ENCODE measurements around the gene IRX5.
A peak's percentile ranks its signal among the peaks of the same experiment; 100 is the strongest.

IRX5 gene

DNA sequence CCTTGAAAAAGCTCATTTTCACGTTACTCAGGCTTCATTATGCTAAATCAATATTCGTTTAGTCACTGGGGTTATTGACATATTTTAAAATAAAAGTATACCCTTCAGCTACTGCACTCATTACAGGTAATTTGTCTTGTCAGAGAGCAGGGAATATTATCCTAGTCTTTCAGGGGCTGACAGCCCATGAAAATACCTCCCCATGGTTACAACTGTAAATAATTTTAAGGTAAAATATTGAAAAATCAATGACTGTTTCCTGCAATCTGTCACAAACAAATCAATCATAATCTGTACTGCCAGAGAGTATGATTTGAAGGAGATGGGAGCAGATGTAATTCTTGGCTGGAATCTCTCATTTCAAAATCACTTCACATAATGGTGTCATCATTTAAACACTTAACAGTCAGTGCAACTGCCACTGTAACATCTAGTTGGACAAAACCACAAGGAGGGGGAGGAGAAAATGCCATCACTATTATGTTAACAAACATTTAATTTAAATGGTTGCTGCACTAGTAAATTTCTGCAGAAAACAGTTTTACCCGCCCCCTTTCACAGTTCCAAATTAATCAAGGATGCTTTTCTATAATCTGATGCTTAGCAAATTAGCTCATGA lies 9.3 kb upstream of the IRX5 start:
- Histone ChIP-seq H3K9ac (ENCODE audit: low read depth, low read length) (no peak overlapping the region), H3K4me2 (ENCODE audit: low read length) (no peak overlapping the region), H3K9me3 (replicated peaks; ENCODE audit: low read length) (no peaks in the 10 kb centered on the region), H3K4me3 (ENCODE audit: low read length) (no peak overlapping the region), H3K36me3 (ENCODE audit: insufficient read depth, low read length) (peaks cover 9% of the 10 kb centered on the region), H3K4me1 (ENCODE audit: control insufficient read depth, insufficient read depth, low read length) (peaks cover 33% of the 10 kb centered on the region), H3K27me3 (ENCODE audit: control insufficient read depth, insufficient read depth, low read length) (no peaks in the 10 kb centered on the region)

DNA sequence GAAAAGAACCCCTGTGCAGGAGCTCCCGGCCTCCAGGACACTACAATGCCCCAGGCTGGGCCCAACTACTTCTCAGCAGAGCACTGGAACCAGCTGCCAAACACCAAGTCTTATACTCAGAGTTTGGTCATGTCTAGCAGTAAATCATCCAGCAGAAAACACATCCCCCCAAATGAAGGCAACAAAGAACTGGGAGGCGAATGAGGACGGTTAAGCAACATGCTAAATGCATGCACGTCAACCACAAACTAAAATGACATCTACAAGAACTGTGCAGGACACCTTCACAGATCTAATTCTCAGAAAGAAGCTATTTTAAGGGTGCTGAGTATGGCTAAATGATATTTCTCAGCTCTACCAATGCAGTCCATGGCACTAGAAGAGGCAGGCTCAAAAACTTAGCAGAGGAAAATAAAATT lies 7.6 kb upstream of the IRX5 start:
- Histone ChIP-seq H3K27me3 (ENCODE audit: control insufficient read depth, insufficient read depth, low read length) (no peaks in the 10 kb centered on the region), H3K9me3 (replicated peaks; ENCODE audit: low read length) (no peaks in the 10 kb centered on the region), H3K4me1 (ENCODE audit: control insufficient read depth, insufficient read depth, low read length) (peaks cover 36% of the 10 kb centered on the region)

DNA sequence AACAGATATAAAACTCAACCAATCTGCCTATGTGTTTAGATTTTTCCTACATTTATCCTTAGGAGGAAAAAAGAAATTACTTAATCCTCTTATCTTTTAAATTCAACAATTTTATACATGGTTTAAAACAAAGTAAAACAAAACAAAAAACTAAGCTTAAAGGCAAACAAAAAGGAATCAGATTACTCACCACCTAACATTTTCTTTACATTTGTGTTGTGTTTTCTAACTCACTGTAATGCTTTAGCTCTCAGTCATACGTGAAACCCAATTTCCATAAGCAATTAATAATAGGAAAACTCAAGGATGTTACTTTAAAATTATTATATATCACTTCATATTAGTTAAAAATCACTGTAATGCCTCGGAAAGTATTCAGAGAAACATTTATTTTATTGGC lies 6.7 kb upstream of the IRX5 start:
- H3K36me3 ChIP-seq (ENCODE audit: insufficient read depth, low read length) = peaks cover 1% of the 10 kb centered on the region
- H3K4me3 ChIP-seq (ENCODE audit: low read length) = no peak overlapping the region
- H3K9me3 ChIP-seq (replicated peaks; ENCODE audit: low read length) = no peaks in the 10 kb centered on the region
- H3K4me1 ChIP-seq (ENCODE audit: control insufficient read depth, insufficient read depth, low read length) = peaks cover 28% of the 10 kb centered on the region
- no peak overlapping the region for H3K9ac ChIP-seq (ENCODE audit: low read depth, low read length)
- H3K4me2 ChIP-seq (ENCODE audit: low read length) = no peak overlapping the region
- no peaks in the 10 kb centered on the region for H3K27me3 ChIP-seq (ENCODE audit: control insufficient read depth, insufficient read depth, low read length)

More for the DNA sequence above, 7.6 kb upstream of the IRX5 start:
- H3K4me3 ChIP-seq (ENCODE audit: low read length) = no peak overlapping the region
- H3K9ac ChIP-seq (ENCODE audit: low read depth, low read length) = no peak overlapping the region
- no peak overlapping the region for H3K4me2 ChIP-seq (ENCODE audit: low read length)
- H3K36me3 ChIP-seq (ENCODE audit: insufficient read depth, low read length) = peaks cover 5% of the 10 kb centered on the region

DNA sequence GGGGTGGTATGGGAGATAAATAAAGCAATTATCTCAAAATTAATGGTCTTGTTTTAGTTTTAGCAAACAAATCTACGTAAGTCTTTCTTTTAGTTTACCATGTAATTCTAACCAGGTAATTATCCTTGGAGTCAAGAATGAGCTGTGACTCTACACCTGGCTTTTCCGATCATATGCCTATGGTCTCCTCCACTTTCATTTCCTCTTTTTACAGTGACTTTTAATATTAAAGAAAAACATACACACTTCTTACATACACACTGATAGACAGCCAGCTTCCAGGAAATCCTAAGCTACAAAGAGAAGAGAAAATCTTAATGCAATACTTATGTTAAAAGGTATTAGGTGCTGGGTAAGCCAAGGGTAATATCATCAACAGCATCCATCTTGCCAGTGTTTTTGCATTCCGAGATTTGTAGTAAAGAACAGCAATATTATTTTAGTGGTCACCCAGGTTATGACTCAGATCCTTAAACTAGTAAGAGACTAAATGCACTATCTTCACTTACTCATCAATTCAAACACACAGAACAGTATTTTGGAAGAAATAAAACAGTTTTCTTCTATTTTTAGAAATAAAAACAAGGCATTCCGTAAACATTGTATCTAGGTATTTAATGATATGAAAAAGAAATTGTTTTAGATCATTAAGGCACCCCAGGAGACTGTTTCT lies 4.4 kb upstream of the IRX5 start:
- peaks cover 23% of the 10 kb centered on the region for H3K4me1 ChIP-seq (ENCODE audit: control insufficient read depth, insufficient read depth, low read length)
- no peaks in the 10 kb centered on the region for H3K36me3 ChIP-seq (ENCODE audit: insufficient read depth, low read length)
- H3K27me3 ChIP-seq (ENCODE audit: control insufficient read depth, insufficient read depth, low read length) = no peaks in the 10 kb centered on the region
- peak overlapping the region; percentile 85 for H3K4me3 ChIP-seq (ENCODE audit: low read length)
- no peaks in the 10 kb centered on the region for H3K9me3 ChIP-seq (replicated peaks; ENCODE audit: low read length)
- peak overlapping the region; percentile 92 for H3K9ac ChIP-seq (ENCODE audit: low read depth, low read length)
- peak overlapping the region; percentile 90 for H3K4me2 ChIP-seq (ENCODE audit: low read length)

DNA sequence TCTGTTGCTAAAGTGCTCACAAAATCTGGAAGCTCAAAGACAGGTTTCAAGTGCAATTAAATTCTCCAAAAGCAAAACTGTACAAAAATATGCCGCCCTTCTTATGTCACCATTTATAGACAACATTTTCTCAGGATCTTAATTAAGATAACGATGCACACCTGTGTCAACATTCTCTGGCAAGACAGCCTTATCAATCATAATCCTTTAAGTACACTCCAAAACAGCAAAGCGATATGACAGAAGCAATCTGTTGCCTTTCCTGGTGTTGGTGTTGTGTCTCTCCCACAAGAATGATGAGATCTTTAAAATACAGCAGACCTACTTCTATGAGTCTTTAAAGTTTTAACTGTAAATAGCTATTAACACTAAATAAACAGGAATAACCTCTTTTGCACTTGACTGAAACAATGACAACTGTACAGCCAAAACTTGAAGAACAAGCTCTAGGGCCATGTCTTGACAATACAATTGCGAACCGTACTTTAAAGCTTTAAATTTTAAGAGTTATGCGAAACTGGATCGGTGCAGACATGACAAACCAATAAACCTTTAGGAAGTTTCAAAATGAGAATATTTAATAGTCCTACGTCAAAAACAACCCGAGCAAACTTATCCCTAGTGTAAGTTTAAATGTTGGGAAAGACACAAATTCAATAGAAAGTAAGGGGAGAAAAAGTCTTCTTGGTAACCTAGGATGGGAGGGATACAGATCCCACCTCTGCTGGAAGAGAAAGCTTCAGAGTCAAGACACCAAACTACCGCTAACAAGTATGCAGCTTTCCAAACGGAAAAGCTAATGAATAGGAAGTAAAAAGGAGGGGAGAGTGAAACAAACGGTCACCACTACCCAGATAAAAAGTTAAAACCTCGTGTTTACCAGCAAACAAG lies 3.3 kb upstream of the IRX5 start:
- H3K4me1 ChIP-seq (ENCODE audit: control insufficient read depth, insufficient read depth, low read length) = peaks cover 19% of the 10 kb centered on the region
- H3K9me3 ChIP-seq (replicated peaks; ENCODE audit: low read length) = no peaks in the 10 kb centered on the region
- H3K9ac ChIP-seq (ENCODE audit: low read depth, low read length) = peak overlapping the region; percentile 92
- peak overlapping the region; percentile 90 for H3K4me2 ChIP-seq (ENCODE audit: low read length)
- no peaks in the 10 kb centered on the region for H3K36me3 ChIP-seq (ENCODE audit: insufficient read depth, low read length)
- H3K4me3 ChIP-seq (ENCODE audit: low read length) = peak overlapping the region; percentile 85
- no peaks in the 10 kb centered on the region for H3K27me3 ChIP-seq (ENCODE audit: control insufficient read depth, insufficient read depth, low read length)

DNA sequence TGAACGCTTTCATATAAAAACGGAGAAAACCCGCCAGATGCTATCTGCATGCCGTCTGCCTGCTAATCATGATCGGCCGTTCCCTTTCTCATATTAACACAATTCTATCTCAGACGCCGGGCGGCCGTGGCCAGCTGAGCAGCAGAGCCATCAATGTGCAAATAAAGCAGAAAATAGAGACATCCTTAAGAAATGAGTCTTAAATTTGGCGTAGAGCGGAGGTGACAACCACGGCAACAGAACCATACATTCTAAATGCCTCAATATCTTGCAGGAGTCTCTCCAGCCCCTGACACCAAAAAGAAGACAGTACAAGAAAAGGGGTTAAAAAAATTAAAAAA lies 2.7 kb upstream of the IRX5 start:
- H3K4me2 ChIP-seq (ENCODE audit: low read length) = peak overlapping the region; percentile 90
- H3K4me1 ChIP-seq (ENCODE audit: control insufficient read depth, insufficient read depth, low read length) = peaks cover 19% of the 10 kb centered on the region
- no peaks in the 10 kb centered on the region for H3K9me3 ChIP-seq (replicated peaks; ENCODE audit: low read length)
- peak overlapping the region; percentile 92 for H3K9ac ChIP-seq (ENCODE audit: low read depth, low read length)
- no peaks in the 10 kb centered on the region for H3K36me3 ChIP-seq (ENCODE audit: insufficient read depth, low read length)
- no peaks in the 10 kb centered on the region for H3K27me3 ChIP-seq (ENCODE audit: control insufficient read depth, insufficient read depth, low read length)
- peak overlapping the region; percentile 85 for H3K4me3 ChIP-seq (ENCODE audit: low read length)

DNA sequence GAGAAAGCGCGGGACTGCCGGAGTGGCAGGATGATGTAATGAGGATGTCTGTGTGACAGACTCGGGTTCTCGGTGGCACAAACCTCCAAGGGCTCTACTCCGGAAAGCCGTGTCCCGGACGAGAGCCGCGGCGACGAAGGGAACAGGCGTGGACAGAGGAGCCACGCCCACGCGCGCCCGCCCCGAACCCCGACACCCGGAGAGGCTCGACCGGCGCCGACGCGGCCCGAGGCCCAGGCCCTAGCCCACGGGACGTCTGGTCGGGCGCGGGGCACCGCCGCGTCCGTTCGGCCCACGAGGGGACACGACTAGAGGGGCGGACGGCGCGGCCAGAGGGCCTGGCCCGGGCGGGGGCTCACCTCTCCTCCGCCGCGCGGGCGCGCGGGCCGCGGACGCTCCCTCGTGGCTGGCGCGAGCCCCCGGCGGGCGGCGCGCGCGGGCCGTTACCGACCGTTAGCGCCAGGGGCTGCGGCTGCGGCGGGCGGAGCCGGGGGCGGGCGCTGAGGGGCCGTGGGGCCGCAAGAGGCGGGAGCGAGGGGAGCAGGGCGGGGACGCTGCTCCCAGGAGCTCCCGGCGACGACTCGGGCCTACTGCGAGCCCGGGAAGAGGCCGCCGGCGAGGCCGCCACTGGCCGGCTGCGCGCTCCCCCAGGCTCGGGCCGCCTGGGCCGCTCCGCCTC lies 2.1 kb upstream of the IRX5 start:
- H3K36me3 ChIP-seq (ENCODE audit: insufficient read depth, low read length) = peaks cover 4% of the 10 kb centered on the region
- H3K4me1 ChIP-seq (ENCODE audit: control insufficient read depth, insufficient read depth, low read length) = peaks cover 19% of the 10 kb centered on the region
- peak overlapping the region; percentile 90 for H3K4me2 ChIP-seq (ENCODE audit: low read length)
- peak overlapping the region; percentile 92 for H3K9ac ChIP-seq (ENCODE audit: low read depth, low read length)
- peak overlapping the region; percentile 85 for H3K4me3 ChIP-seq (ENCODE audit: low read length)
- H3K27me3 ChIP-seq (ENCODE audit: control insufficient read depth, insufficient read depth, low read length) = no peaks in the 10 kb centered on the region
- no peaks in the 10 kb centered on the region for H3K9me3 ChIP-seq (replicated peaks; ENCODE audit: low read length)

DNA sequence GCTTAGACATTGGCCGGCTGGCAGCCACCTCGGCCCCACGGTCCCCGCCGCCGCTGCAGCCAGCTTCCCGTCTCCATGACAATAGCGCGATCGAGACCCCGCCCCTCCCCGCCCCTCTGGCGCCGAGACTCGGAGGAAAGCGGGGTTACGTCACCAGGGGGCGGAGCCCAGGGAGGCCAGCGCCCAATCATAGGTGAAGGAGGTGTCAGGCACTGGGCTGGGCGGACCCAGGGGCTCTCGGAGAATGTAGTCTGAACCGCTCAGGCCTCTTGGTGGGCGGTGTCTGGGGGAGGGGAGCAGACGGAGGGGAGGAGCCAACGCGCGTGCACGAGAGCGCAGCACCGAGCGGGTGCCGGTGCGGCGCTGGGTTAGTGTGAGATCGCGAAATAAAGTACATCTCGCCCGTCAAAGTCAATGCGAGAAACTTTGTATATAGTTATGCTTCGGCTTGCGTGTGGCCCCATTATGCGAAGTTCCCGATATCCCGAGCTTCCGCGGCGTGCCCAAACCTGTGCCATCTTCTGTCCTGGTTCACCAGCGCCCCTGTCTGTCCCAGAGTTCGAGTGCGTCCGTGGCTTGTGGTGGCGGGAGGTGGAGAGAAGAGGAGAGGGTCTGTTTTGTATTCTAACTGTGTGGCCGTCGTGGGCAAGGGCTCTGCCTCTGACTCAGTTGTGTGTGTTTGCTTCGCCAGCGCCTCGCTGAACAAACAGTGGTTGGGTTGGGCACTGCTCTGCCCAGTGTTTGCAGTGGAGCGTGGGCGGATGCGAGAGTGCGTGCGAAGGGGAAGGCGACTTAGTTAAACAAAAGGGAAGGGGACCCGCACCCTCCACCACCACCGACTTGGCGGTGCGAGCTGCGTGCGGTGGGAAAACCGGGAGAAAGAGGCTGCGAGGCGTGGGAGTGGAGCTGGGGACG lies 1.3 kb upstream of the IRX5 start:
- Histone ChIP-seq H3K9ac (ENCODE audit: low read depth, low read length) (peak overlapping the region; percentile 92), H3K9me3 (replicated peaks; ENCODE audit: low read length) (no peaks in the 10 kb centered on the region), H3K36me3 (ENCODE audit: insufficient read depth, low read length) (peaks cover 7% of the 10 kb centered on the region), H3K4me2 (ENCODE audit: low read length) (peak overlapping the region; percentile 90), H3K4me1 (ENCODE audit: control insufficient read depth, insufficient read depth, low read length) (peaks cover 19% of the 10 kb centered on the region), H3K27me3 (ENCODE audit: control insufficient read depth, insufficient read depth, low read length) (no peaks in the 10 kb centered on the region), H3K4me3 (ENCODE audit: low read length) (peak overlapping the region; percentile 85)

DNA sequence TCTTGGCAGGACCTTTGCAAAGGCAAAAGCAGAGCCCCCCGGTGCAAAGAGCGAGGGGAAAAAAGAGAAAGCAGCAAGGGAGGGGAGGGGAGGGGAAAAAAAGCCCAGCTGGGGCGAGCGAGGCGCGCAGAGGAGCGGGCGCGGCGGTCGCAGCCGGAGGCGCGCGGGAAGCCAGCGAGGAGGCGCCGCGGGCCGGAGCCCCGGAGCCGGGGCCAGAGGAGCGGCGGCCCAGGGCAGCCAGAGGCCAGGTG lies 129 bp downstream of the IRX5 start:
- Histone ChIP-seq H3K9me3 (replicated peaks; ENCODE audit: low read length) (no peaks in the 10 kb centered on the region), H3K9ac (ENCODE audit: low read depth, low read length) (peak overlapping the region; percentile 82), H3K27me3 (ENCODE audit: control insufficient read depth, insufficient read depth, low read length) (no peaks in the 10 kb centered on the region)

DNA sequence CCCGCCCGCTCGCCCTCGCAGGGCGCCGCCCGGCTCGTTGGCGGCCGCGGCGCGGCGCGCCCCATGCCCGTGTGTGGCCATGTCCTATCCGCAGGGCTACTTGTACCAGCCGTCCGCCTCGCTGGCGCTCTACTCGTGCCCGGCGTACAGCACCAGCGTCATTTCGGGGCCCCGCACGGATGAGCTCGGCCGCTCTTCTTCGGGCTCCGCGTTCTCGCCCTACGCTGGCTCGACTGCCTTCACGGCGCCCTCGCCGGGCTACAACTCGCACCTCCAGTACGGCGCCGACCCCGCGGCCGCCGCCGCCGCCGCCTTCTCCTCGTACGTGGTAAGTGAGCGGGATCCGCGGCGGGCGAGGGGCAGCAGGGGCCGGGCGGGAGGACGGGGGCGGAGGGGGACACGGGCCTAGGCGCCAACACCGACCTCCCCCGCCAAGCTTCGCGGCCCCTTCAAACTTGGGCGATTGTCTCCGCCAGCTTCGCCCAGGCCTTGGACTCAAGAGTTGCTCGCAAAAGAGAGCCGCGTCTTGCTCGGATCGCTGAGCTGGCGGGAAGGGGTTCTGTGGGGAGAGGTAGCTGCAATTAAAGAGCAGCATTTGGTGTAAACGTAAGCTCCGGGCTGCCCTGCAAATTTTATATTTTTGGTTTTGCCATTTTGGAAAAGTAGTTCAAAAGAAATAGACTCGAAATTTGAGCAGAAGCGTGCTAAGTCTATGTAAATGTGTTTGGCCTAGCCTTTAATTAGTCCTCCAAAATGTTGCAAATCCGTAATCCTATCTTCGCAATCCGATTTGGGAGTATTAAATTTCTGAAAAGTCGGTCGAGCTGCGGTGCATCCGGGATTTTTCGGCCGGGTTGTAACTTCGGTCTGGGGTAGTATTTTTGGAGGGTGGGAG lies 702 bp downstream of the IRX5 start:
- Histone ChIP-seq H3K4me2 (ENCODE audit: low read length) (peak overlapping the region; percentile 89), H3K36me3 (ENCODE audit: insufficient read depth, low read length) (peaks cover 11% of the 10 kb centered on the region), H3K27me3 (ENCODE audit: control insufficient read depth, insufficient read depth, low read length) (no peaks in the 10 kb centered on the region), H3K9ac (ENCODE audit: low read depth, low read length) (peak overlapping the region; percentile 82), H3K4me1 (ENCODE audit: control insufficient read depth, insufficient read depth, low read length) (peaks cover 13% of the 10 kb centered on the region), H3K9me3 (replicated peaks; ENCODE audit: low read length) (no peaks in the 10 kb centered on the region), H3K4me3 (ENCODE audit: low read length) (peak overlapping the region; percentile 85)

More for the DNA sequence above, 129 bp downstream of the IRX5 start:
- peaks cover 19% of the 10 kb centered on the region for H3K4me1 ChIP-seq (ENCODE audit: control insufficient read depth, insufficient read depth, low read length)
- peaks cover 11% of the 10 kb centered on the region for H3K36me3 ChIP-seq (ENCODE audit: insufficient read depth, low read length)
- peak overlapping the region; percentile 89 for H3K4me2 ChIP-seq (ENCODE audit: low read length)
- peak overlapping the region; percentile 85 for H3K4me3 ChIP-seq (ENCODE audit: low read length)
